NCI-H774 (cell line): ENCODE measurements around the gene ARHGEF37.
"Not testable (repeated sequence)": the region's sequence is repeated elsewhere in the genome, so short reads cannot be mapped to it uniquely, and the experiment has no call there.

Source experiments
- DNase-seq: peaks from one replicate; lab custom pipeline; 2025; lab: John Stamatoyannopoulos, UW

ARHGEF37 gene

GRCh38 chr5:149581192-149581861, at the start of gene ARHGEF37:
Gene ARHGEF37 (plus strand): TSS chr5:149581498. CDS start chr5:149597770, 16,272 bp downstream.
- peak; percentile 78 for DNase-seq

- DNase-seq = no peak
Observed at GRCh38 chr5:149532413-149532812, 48.9 kb upstream of the ARHGEF37 start.

- DNase-seq = not testable (repeated sequence)
Observed at GRCh38 chr5:149535787-149536186, 45.5 kb upstream of the ARHGEF37 start.

GRCh38 chr5:149537374-149537975, 43.8 kb upstream of the ARHGEF37 start:
- no peak for DNase-seq

GRCh38 chr5:149540089-149540488, 41.2 kb upstream of the ARHGEF37 start:
- DNase-seq = no peak

GRCh38 chr5:149541893-149542292, 39.4 kb upstream of the ARHGEF37 start:
- no peak for DNase-seq

- no peak for DNase-seq
Observed at GRCh38 chr5:149543361-149544027, 37.8 kb upstream of the ARHGEF37 start.

GRCh38 chr5:149544028-149544420, 37.3 kb upstream of the ARHGEF37 start:
- DNase-seq = no peak

- DNase-seq = no peak
Observed at GRCh38 chr5:149545327-149545726, 36.0 kb upstream of the ARHGEF37 start.

GRCh38 chr5:149546974-149547373, 34.3 kb upstream of the ARHGEF37 start:
- no peak for DNase-seq

- DNase-seq = no peak
Observed at GRCh38 chr5:149549461-149550267, 31.6 kb upstream of the ARHGEF37 start.

GRCh38 chr5:149550268-149550583, 31.1 kb upstream of the ARHGEF37 start:
- DNase-seq = no peak

- DNase-seq = no peak
Observed at GRCh38 chr5:149550594-149551226, 30.6 kb upstream of the ARHGEF37 start.

GRCh38 chr5:149551227-149552037, 29.9 kb upstream of the ARHGEF37 start, which contains the start of gene CSNK1A1:
Gene CSNK1A1 (minus strand): TSS chr5:149551439. CDS start chr5:149550964, 475 bp downstream.
- peak; percentile 98 for DNase-seq

- DNase-seq = no peak
Observed at GRCh38 chr5:149552038-149552494, 29.2 kb upstream of the ARHGEF37 start.

GRCh38 chr5:149552553-149553160, 28.6 kb upstream of the ARHGEF37 start:
- DNase-seq = no peak

- no peak for DNase-seq
Observed at GRCh38 chr5:149559706-149560105, 21.6 kb upstream of the ARHGEF37 start.

- DNase-seq = no peak
Observed at GRCh38 chr5:149561848-149562247, 19.4 kb upstream of the ARHGEF37 start.

GRCh38 chr5:149563466-149563865, 17.8 kb upstream of the ARHGEF37 start:
- DNase-seq = no peak

GRCh38 chr5:149564542-149565140, 16.7 kb upstream of the ARHGEF37 start:
- peak; percentile 68 for DNase-seq
